Neural progenitor cell (in vitro differentiated cells): ENCODE data around the gene CRACR2B. TPM values are rescaled to one million over a fixed set of nuclear protein-coding genes. Genes with fewer than 3 reads are reported as not detected.

ENCODE experiments used
- DNase-seq: peaks from one replicate; pipeline ENCODE4 v3.0.0-alpha.2; 2016; ENCODE audit warnings: low spot score
- H2AFZ ChIP-seq: fragments of 200-600 bp; sonication (generic); replicated peaks from 2 replicates; pipeline ENCODE4 v1.6.1; 2016; ENCODE audit warnings: antibody characterized with exemption
- H3F3A ChIP-seq: fragments of 200-600 bp; sonication (generic); 2 replicates; pipeline ENCODE4 v1.6.1; 2016; ENCODE audit warnings: antibody characterized with exemption, low read depth
- H3K27ac ChIP-seq: fragments of 200-600 bp; sonication (generic); 2 replicates; pipeline ENCODE4 v1.5.1; 2016; ENCODE audit warnings: mild to moderate bottlenecking
- H3K27me3 ChIP-seq: fragments of 200-600 bp; sonication (generic); 2 replicates; pipeline ENCODE4 v1.6.1; 2016; ENCODE audit warnings: mild to moderate bottlenecking, moderate library complexity
- H3K36me3 ChIP-seq: fragments of 200-600 bp; sonication (generic); 2 replicates; pipeline ENCODE4 v1.5.1; 2016
- H3K4me1 ChIP-seq: fragments of 200-600 bp; sonication (generic); 2 replicates; pipeline ENCODE4 v1.6.1; 2016; ENCODE audit warnings: mixed run types
- H3K4me2 ChIP-seq: fragments of 200-600 bp; sonication (generic); 2 replicates; pipeline ENCODE4 v1.6.1; 2016
- H3K4me3 ChIP-seq: fragments of 200-600 bp; sonication (generic); 2 replicates; pipeline ENCODE4 v1.5.1; 2016
- H3K79me2 ChIP-seq: fragments of 200-600 bp; sonication (generic); 2 replicates; pipeline ENCODE4 v1.6.1; 2016; ENCODE audit warnings: low read depth
- H3K9ac ChIP-seq: fragments of 200-600 bp; sonication (generic); 2 replicates; pipeline ENCODE4 v1.6.1; 2016
- H3K9me3 ChIP-seq: fragments of 200-600 bp; sonication (generic); 2 replicates; pipeline ENCODE4 v1.5.1; 2016; ENCODE audit warnings: low read depth
- H4K20me1 ChIP-seq: fragments of 200-600 bp; sonication (generic); 2 replicates; pipeline ENCODE4 v1.6.1; 2016; ENCODE audit warnings: low read depth
- H3K27ac Mint-ChIP-seq: 3 replicates; pipeline ENCODE4 v1.8.0; 2021; ENCODE audit warnings: mixed read lengths
- H3K27me3 Mint-ChIP-seq: 2 replicates; pipeline ENCODE4 v1.8.0; 2022; ENCODE audit warnings: low read depth, mild to moderate bottlenecking, inconsistent platforms, moderate library complexity, mixed read lengths; ENCODE audit not compliant: insufficient read depth
- H3K36me3 Mint-ChIP-seq: 3 replicates; pipeline ENCODE4 v1.8.0; 2021; ENCODE audit warnings: mixed read lengths
- H3K4me1 Mint-ChIP-seq: 3 replicates; pipeline ENCODE4 v1.8.0; 2021; ENCODE audit warnings: mixed read lengths
- H3K4me3 Mint-ChIP-seq: 3 replicates; pipeline ENCODE4 v1.8.0; 2021; ENCODE audit warnings: mild to moderate bottlenecking, moderate library complexity, mixed read lengths
- H3K9me3 Mint-ChIP-seq: 3 replicates; pipeline ENCODE4 v1.8.0; 2020; ENCODE audit warnings: mixed read lengths
- EZH2 ChIP-seq: fragments of 200-600 bp; sonication (generic); IDR thresholded peaks from 2 replicates; pipeline ENCODE4 v1.6.1; 2017; ENCODE audit warnings: antibody characterized with exemption, mild to moderate bottlenecking, moderate library complexity
- EZH2phosphoT487 ChIP-seq: fragments of 200-600 bp; sonication (generic); IDR thresholded peaks from 2 replicates; pipeline ENCODE4 v1.6.1; 2017; ENCODE audit warnings: antibody characterized with exemption
- total RNA-seq: library from RNA; depleted of rRNA; stranded (reverse); fragments of >200 nt; gene quantifications from 2 replicates; pipeline ENCODE4 v1.2.3, GENCODE V29; 2015; ENCODE audit warnings: low replicate concordance
- TF ChIP-seq, protein P1 (sequence below): fragments of 200-600 bp; sonication (generic); IDR thresholded peaks from 2 replicates; pipeline ENCODE4 v1.5.1; 2017; ENCODE audit warnings: antibody characterized with exemption, mild to moderate bottlenecking

Gene CRACR2B
- total RNA-seq, 1 donor from 2014 or later: 3.9 TPM

DNA sequence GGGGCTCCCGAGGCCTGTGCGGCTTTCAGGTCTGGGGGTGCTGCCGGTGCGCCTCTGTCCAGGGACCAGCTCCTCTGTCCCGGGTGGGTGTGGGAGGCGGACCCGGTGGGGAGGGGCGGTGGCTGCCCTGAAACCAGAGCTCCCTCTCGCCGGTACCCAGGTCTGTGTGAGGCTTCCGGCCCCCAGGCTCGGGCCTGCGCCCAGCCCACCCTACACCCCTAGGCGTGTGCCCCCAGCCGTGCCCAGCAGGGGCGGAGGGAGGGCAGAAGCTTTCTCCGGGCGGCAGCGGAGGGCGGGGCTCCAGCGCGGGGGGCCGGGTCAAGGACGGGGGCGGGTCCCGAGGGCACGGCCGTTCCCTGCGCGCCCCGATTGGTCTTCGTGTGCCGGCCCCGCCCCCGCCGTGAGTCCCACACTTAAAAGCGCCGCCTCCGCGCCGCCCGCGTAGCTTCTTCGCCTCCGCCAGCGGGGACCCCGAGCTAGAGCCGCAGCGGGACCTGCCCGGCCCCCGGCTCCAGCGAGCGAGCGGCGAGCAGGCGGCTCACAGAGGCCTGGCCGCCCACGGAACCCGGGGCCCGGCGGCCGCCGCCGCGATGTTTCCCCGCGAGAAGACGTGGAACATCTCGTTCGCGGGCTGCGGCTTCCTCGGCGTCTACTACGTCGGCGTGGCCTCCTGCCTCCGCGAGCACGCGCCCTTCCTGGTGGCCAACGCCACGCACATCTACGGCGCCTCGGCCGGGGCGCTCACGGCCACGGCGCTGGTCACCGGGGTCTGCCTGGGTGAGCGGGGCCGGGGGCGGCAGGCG, 8.4 kb upstream of the CRACR2B start:
- Histone ChIP-seq H3K27me3 (no peaks in the 10 kb centered on the region), H3F3A (peaks cover 25% of the 10 kb centered on the region), H3K79me2 (peaks cover 9% of the 10 kb centered on the region), H3K9ac (peak overlapping the region; percentile 51), H3K27ac (no peak overlapping the region), H3K36me3 (no peaks in the 10 kb centered on the region), H2AFZ (no peak overlapping the region), H4K20me1 (peaks cover 34% of the 10 kb centered on the region), H3K4me3 (peak overlapping the region; percentile 92), H3K4me2 (peak overlapping the region; percentile 94), H3K9me3 (no peaks in the 10 kb centered on the region), H3K4me1 (no peaks in the 10 kb centered on the region)
- Mint-ChIP-seq H3K27ac (no peak overlapping the region), H3K4me3 (peak overlapping the region; percentile 78), H3K36me3 (peaks cover 2% of the 10 kb centered on the region), H3K9me3 (no peaks in the 10 kb centered on the region), H3K27me3 (peaks cover 9% of the 10 kb centered on the region), H3K4me1 (peaks cover 8% of the 10 kb centered on the region)
- peak; percentile 98 for DNase-seq
- TF ChIP-seq, protein P1, sequence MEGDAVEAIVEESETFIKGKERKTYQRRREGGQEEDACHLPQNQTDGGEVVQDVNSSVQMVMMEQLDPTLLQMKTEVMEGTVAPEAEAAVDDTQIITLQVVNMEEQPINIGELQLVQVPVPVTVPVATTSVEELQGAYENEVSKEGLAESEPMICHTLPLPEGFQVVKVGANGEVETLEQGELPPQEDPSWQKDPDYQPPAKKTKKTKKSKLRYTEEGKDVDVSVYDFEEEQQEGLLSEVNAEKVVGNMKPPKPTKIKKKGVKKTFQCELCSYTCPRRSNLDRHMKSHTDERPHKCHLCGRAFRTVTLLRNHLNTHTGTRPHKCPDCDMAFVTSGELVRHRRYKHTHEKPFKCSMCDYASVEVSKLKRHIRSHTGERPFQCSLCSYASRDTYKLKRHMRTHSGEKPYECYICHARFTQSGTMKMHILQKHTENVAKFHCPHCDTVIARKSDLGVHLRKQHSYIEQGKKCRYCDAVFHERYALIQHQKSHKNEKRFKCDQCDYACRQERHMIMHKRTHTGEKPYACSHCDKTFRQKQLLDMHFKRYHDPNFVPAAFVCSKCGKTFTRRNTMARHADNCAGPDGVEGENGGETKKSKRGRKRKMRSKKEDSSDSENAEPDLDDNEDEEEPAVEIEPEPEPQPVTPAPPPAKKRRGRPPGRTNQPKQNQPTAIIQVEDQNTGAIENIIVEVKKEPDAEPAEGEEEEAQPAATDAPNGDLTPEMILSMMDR: no peak
- TF ChIP-seq EZH2phosphoT487: no peak
- no peak for TF ChIP-seq EZH2

- H3K27ac ChIP-seq: no peak overlapping the region
- H3K27me3 ChIP-seq: peaks cover 2% of the 10 kb centered on the region
- peaks cover 22% of the 10 kb centered on the region for H3F3A ChIP-seq
- H3K4me2 ChIP-seq: peak overlapping the region; percentile 94
- peak overlapping the region; percentile 92 for H3K4me3 ChIP-seq
- no peaks in the 10 kb centered on the region for H3K36me3 ChIP-seq
- H3K9ac ChIP-seq: peak overlapping the region; percentile 51
- peaks cover 9% of the 10 kb centered on the region for H3K79me2 ChIP-seq
- H3K4me1 ChIP-seq: no peaks in the 10 kb centered on the region
- H4K20me1 ChIP-seq: peaks cover 34% of the 10 kb centered on the region
- DNase-seq: peak; percentile 82
- Mint-ChIP-seq H3K9me3 (no peaks in the 10 kb centered on the region), H3K4me1 (peaks cover 9% of the 10 kb centered on the region), H3K4me3 (peak overlapping the region; percentile 89), H3K36me3 (peaks cover 4% of the 10 kb centered on the region), H3K27ac (no peak overlapping the region), H3K27me3 (peaks cover 11% of the 10 kb centered on the region)
- TF ChIP-seq, protein P1: no peak
- TF ChIP-seq EZH2: no peak
- no peak overlapping the region for H2AFZ ChIP-seq
- H3K9me3 ChIP-seq: no peaks in the 10 kb centered on the region
These were observed 7.6 kb upstream of the CRACR2B start for GRCh38 chr11:819943-820649.

DNA sequence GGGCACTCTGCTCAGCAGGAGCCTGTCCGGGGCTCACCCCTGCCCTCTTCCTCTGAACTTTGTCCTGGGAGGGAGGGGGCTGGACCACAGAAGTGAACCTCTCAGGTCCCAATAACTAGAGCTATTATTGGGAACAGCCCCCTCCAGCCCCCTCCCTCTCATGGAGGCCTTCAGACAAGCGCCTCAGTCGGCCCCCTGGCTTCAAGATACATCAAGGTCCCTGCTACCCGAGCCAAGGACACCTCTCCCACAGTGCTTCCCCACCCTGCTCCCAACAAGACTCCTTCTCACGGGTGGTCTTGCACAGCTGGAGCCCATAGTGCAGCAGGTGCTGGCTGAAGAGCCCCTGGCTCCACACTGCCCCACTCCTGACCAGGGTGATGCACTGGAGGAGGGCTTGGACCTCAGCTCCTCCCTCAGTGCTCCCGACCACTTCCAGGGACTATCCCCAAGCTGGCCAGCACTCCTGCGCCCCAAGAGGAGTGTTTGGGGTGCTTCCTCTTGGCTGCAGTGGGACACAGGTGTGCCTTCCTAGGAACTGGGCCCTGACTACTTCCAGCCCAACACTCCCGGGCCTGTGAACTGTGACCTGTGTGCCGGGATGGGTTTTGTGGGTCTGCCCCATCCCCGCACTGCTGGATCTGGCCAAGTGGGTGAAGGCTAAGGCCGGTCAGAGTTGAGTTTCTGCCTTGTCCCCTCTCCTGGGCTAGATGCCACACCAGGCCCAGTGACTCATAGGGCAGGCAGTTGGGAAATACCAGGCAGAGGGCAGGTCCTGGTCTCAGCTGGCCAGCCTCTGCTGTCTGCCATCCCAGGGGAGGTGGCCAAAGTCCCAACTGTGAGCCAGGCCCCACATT, 6.8 kb upstream of the CRACR2B start:
- Histone ChIP-seq H3K4me3 (peak overlapping the region; percentile 92), H4K20me1 (peaks cover 41% of the 10 kb centered on the region), H3K9me3 (no peaks in the 10 kb centered on the region), H3K79me2 (peaks cover 9% of the 10 kb centered on the region), H3F3A (peaks cover 22% of the 10 kb centered on the region), H3K9ac (no peak overlapping the region), H3K27me3 (peaks cover 10% of the 10 kb centered on the region), H3K4me2 (peak overlapping the region; percentile 94), H3K4me1 (no peaks in the 10 kb centered on the region), H3K27ac (no peak overlapping the region), H3K36me3 (no peaks in the 10 kb centered on the region), H2AFZ (no peak overlapping the region)
- Mint-ChIP-seq H3K27ac (no peak overlapping the region), H3K36me3 (peaks cover 7% of the 10 kb centered on the region), H3K27me3 (peaks cover 13% of the 10 kb centered on the region), H3K9me3 (no peaks in the 10 kb centered on the region), H3K4me3 (peak overlapping the region; percentile 89), H3K4me1 (peaks cover 10% of the 10 kb centered on the region)
- DNase-seq: no peak
- no peak for TF ChIP-seq EZH2phosphoT487
- TF ChIP-seq, protein P1: no peak
- no peak for TF ChIP-seq EZH2
